Astrocyte of the spinal cord (primary cell): Measurements from ENCODE around the gene SCRN1.

Experiments
- DNase-seq: peaks from one replicate; pipeline ENCODE4 v3.0.0; 2011; ENCODE audit warnings: low read depth, low spot score
- H3K4me3 ChIP-seq: 2 replicates; pipeline ENCODE4 v1.5.1; 2011; ENCODE audit warnings: low read depth, mild to moderate bottlenecking, low read length, moderate library complexity
- CTCF ChIP-seq: IDR thresholded peaks from 2 replicates; pipeline ENCODE4 v1.5.1; 2012; ENCODE audit warnings: low read depth, mild to moderate bottlenecking, low read length, inconsistent platforms
- in situ Hi-C: cut with HindIII; loops from 2 replicates; pipeline ENCODE4 v1.10.0; 2017; ENCODE audit warnings: low sequenced_read_pairs

The SCRN1 gene

GRCh38 chr7:30028749-30029635 is 39.4 kb upstream of the SCRN1 start:
- peak; percentile 28 for DNase-seq
- in situ Hi-C loops = no loop called here
- no peak for TF ChIP-seq CTCF
- peak overlapping the region; percentile 56 for H3K4me3 ChIP-seq

- DNase-seq = peak; percentile 89
- TF ChIP-seq CTCF = no peak
- peak within 1 kb of the TSS; percentile 56 for H3K4me3 ChIP-seq
- in situ Hi-C loops = no loop called here
These were observed 38.7 kb upstream of the SCRN1 start, which contains the start of gene PLEKHA8 for GRCh38 chr7:30028216-30028748. TSS of gene PLEKHA8 (plus strand) at chr7:30028412. CDS start at chr7:30028763, 351 bp downstream.

GRCh38 chr7:30027740-30028215 is 38.2 kb upstream of the SCRN1 start:
- no peak for TF ChIP-seq CTCF
- no peak for DNase-seq
- peak overlapping the region; percentile 56 for H3K4me3 ChIP-seq
- in situ Hi-C loops = no loop called here

- no peak for TF ChIP-seq CTCF
- H3K4me3 ChIP-seq = peak overlapping the region; percentile 56
- in situ Hi-C loops = no loop called here
- no peak for DNase-seq
These were observed 37.5 kb upstream of the SCRN1 start for GRCh38 chr7:30027065-30027456.

- peak; percentile 100 for DNase-seq
- no peak for TF ChIP-seq CTCF
- in situ Hi-C loops = no loop called here
- peak within 1 kb of the TSS; percentile 56 for H3K4me3 ChIP-seq
These were observed 36.8 kb upstream of the SCRN1 start, which contains the start of gene FKBP14 for GRCh38 chr7:30026229-30027064. TSS of gene FKBP14 (minus strand) at chr7:30026702. CDS start at chr7:30026508, 194 bp downstream.

- DNase-seq = no peak
- in situ Hi-C loops = no loop called here
- TF ChIP-seq CTCF = no peak
- H3K4me3 ChIP-seq = no peak overlapping the region
These were observed 33.9 kb upstream of the SCRN1 start for GRCh38 chr7:30023524-30023923.
